ENCODE measurements around the gene ARRB1.

Gene ARRB1

DNA sequence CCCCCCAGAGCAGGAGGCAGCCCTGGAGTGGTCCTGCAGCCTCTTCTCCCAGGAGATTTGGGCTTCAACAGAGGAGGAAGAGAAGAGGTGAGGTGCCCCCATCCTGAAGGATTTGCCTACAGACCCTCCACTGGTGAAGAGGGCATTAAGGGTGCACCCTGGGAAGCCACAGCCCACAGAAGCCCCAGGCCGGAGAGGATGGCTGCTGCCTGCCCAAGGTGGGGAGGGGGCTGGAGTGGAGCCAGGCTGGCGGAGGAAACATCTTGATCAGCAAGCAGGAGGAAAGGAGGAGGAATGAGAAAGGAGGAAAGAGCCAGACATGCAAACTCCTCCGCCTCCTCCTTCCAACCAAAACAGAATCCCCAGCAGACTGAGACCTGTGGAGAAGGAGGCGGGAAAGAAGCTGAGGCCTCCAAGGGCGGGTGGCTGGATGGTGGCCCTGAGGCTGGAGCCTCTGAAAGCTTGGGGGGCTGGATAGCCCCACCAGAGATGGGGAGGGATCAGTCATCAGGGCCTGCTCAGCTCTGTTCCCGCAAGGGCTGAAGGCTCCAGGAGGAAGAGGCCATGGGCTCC lies 31.3 kb downstream of the ARRB1 start:
- Histone ChIP-seq H2BK5ac (ENCODE audit: low read length) (no peak overlapping the region), H3K27ac (replicated peaks; ENCODE audit: low read length) (no peak overlapping the region), H2AFZ (ENCODE audit: low read length) (no peak overlapping the region), H2BK120ac (ENCODE audit: low read depth, low read length) (no peak overlapping the region), H3K4me3 (ENCODE audit: low read length in 2 of 2) (no peak overlapping the region), H3K4me2 (ENCODE audit: insufficient read depth, low read length, poor library complexity, severe bottlenecking) (no peak overlapping the region), H3K14ac (ENCODE audit: low read length) (no peak overlapping the region), H3K79me1 (ENCODE audit: low read depth, low read length) (no peaks in the 10 kb centered on the region), H2BK15ac (ENCODE audit: low read length) (no peak overlapping the region), H4K91ac (ENCODE audit: low read depth, low read length, poor library complexity) (no peak overlapping the region), H3K9me3 (replicated peaks in 1 of 2; ENCODE audit: control insufficient read depth in 2 of 2, insufficient read depth in 1 of 2, low read depth in 1 of 2, low read length in 2 of 2) (no peaks in the 10 kb centered on the region), H3K9ac (ENCODE audit: low read depth, low read length, poor library complexity) (no peak overlapping the region), H3K27me3 (ENCODE audit: control insufficient read depth in 3 of 3, insufficient read depth in 3 of 3, low read depth in 1 of 3, low read length in 3 of 3) (peaks cover 0 to 2% (median 0%) of the 10 kb centered on the region in 3 experiments), H2AK5ac (ENCODE audit: low read depth, low read length) (no peak overlapping the region), H3K4ac (ENCODE audit: low read length) (no peak overlapping the region), H3K36me3 (replicated peaks in 1 of 2; ENCODE audit: control insufficient read depth in 2 of 2, insufficient read depth in 2 of 2, low read length in 2 of 2) (peaks cover 0 to 2% of the 10 kb centered on the region in 2 donors), H3K18ac (ENCODE audit: low read length) (peak overlapping the region; percentile 42), H3K23ac (ENCODE audit: low read depth, low read length, poor library complexity) (no peak overlapping the region), H4K8ac (ENCODE audit: low read depth, low read length) (no peak overlapping the region), H3K4me1 (ENCODE audit: control insufficient read depth in 2 of 2, insufficient read depth in 1 of 2, low read depth in 1 of 2, low read length in 2 of 2) (peaks cover 0 to 2% of the 10 kb centered on the region in 2 donors), H2BK12ac (ENCODE audit: low read length) (no peak overlapping the region)
- DNase-seq (ENCODE audit: low spot score) = no peak
- WGBS, 2 donors (ENCODE audit: extremely low coverage in 2 of 2, insufficient read length in 2 of 2, insufficient replicate concordance in 1 of 2) = no CpG with 5 or more reads among the region's 6 CpGs

DNA sequence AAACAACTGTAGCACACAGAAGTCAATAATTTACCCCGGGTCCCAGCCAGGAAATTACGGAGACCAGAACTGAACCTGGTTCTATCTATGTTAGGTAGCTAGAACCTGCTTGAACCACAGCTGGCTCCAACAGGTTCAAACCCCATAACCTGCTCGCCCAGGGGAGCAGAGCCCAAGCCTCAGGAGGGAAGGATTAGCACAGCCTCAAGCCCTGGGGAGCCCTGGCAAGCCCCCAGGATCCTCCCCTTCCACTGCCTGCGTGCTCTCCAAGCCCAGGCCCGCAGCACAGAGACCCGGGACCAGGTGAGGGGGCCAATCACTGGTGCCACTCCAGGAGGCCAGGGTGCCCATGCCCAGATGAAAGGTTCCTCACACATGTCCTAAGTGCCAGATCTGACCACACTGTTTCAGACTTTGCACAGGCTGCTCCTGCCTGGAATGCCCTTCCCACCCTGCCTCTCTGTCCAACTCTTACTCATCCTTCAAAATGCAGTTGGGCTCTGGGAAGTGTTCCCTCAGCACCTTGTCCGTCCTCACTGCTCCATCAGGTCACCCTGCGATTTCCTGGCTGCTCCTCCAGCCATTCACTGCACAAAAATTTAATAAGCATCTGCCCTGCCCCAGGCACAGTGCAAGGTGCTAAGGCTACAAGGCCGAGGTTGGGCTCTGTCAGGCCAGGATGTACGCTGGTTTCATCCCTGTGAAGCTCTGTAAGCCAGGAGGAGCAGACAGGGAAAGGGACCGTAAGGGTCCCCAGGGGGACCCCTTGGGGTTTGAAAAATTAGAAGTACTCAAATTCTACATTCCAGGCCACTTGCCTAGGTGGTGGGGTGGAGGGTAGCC lies 32.2 kb downstream of the ARRB1 start:
- peaks cover 0 to 2% (median 0%) of the 10 kb centered on the region in 3 experiments for H3K27me3 ChIP-seq (ENCODE audit: control insufficient read depth in 3 of 3, insufficient read depth in 3 of 3, low read depth in 1 of 3, low read length in 3 of 3)
- H3K18ac ChIP-seq (ENCODE audit: low read length) = no peak overlapping the region
- H3K27ac ChIP-seq (replicated peaks; ENCODE audit: low read length) = no peak overlapping the region
- H2BK12ac ChIP-seq (ENCODE audit: low read length) = no peak overlapping the region
- no peak overlapping the region for H3K4ac ChIP-seq (ENCODE audit: low read length)
- no peaks in the 10 kb centered on the region for H3K9me3 ChIP-seq (replicated peaks in 1 of 2; ENCODE audit: control insufficient read depth in 2 of 2, insufficient read depth in 1 of 2, low read depth in 1 of 2, low read length in 2 of 2)
- H3K14ac ChIP-seq (ENCODE audit: low read length) = no peak overlapping the region
- DNase-seq (ENCODE audit: low spot score) = no peak
- H2AFZ ChIP-seq (ENCODE audit: low read length) = no peak overlapping the region
- H2BK15ac ChIP-seq (ENCODE audit: low read length) = no peak overlapping the region
- no peak overlapping the region for H4K91ac ChIP-seq (ENCODE audit: low read depth, low read length, poor library complexity)
- no CpG with 5 or more reads among the region's 11 CpGs for WGBS, 2 donors (ENCODE audit: extremely low coverage in 2 of 2, insufficient read length in 2 of 2, insufficient replicate concordance in 1 of 2)
- H3K36me3 ChIP-seq (replicated peaks in 1 of 2; ENCODE audit: control insufficient read depth in 2 of 2, insufficient read depth in 2 of 2, low read length in 2 of 2) = peaks cover 0 to 2% of the 10 kb centered on the region in 2 donors
- H2AK5ac ChIP-seq (ENCODE audit: low read depth, low read length) = no peak overlapping the region
- H3K23ac ChIP-seq (ENCODE audit: low read depth, low read length, poor library complexity) = no peak overlapping the region
- no peaks in the 10 kb centered on the region for H3K79me1 ChIP-seq (ENCODE audit: low read depth, low read length)
- no peak overlapping the region for H2BK120ac ChIP-seq (ENCODE audit: low read depth, low read length)
- H3K9ac ChIP-seq (ENCODE audit: low read depth, low read length, poor library complexity) = no peak overlapping the region
- H2BK5ac ChIP-seq (ENCODE audit: low read length) = no peak overlapping the region
- H3K4me2 ChIP-seq (ENCODE audit: insufficient read depth, low read length, poor library complexity, severe bottlenecking) = no peak overlapping the region
- no peaks in the 10 kb centered on the region for H3K4me1 ChIP-seq (ENCODE audit: control insufficient read depth in 2 of 2, insufficient read depth in 1 of 2, low read depth in 1 of 2, low read length in 2 of 2)
- H4K8ac ChIP-seq (ENCODE audit: low read depth, low read length) = no peak overlapping the region
- no peak overlapping the region for H3K4me3 ChIP-seq (ENCODE audit: low read length in 2 of 2)

DNA sequence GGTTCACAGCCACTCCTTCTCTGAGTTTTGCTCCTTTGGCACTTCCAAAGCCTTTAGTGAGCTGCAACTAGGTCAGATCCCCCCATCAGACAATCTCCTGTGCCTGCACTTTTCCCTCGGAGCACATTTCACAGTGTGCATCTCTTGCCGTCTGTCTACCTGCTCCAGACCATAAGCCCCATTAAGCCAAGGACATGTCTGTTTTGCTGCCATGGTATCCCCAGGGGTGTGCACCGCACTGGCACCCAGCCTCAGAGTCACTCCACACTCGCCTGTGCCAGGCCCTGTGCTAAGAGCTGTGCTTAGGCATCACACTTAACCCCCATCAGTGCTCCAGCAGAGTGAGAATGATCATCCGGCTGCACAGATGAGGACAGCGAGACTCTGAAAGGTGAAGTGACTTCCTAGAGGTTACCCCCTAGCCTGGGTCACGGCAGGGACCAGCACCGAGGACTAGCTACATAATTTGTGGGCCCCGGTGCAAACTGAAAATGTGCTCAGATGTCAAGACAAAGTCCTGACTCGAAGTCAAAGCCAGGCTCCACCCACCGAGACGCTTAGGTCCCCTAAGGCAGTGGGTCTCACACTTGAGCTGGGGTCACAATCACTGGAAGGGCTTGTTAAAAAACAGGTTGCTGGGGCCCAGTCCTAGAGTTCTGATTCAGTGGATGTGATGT lies 33.9 kb downstream of the ARRB1 start:
- WGBS, 2 donors (ENCODE audit: extremely low coverage in 2 of 2, insufficient read length in 2 of 2, insufficient replicate concordance in 1 of 2) = no CpG with 5 or more reads among the region's 12 CpGs
- no peak overlapping the region for H3K27ac ChIP-seq (replicated peaks; ENCODE audit: low read length)
- H3K9ac ChIP-seq (ENCODE audit: low read depth, low read length, poor library complexity) = peak overlapping the region; percentile 66
- no peak overlapping the region for H2AFZ ChIP-seq (ENCODE audit: low read length)
- H3K18ac ChIP-seq (ENCODE audit: low read length) = no peak overlapping the region
- H2BK12ac ChIP-seq (ENCODE audit: low read length) = no peak overlapping the region
- H3K36me3 ChIP-seq (replicated peaks in 1 of 2; ENCODE audit: control insufficient read depth in 2 of 2, insufficient read depth in 2 of 2, low read length in 2 of 2) = peaks cover 0 to 2% of the 10 kb centered on the region in 2 donors
- H2BK120ac ChIP-seq (ENCODE audit: low read depth, low read length) = no peak overlapping the region
- H3K27me3 ChIP-seq (ENCODE audit: control insufficient read depth in 3 of 3, insufficient read depth in 3 of 3, low read depth in 1 of 3, low read length in 3 of 3) = peaks cover 0 to 2% (median 0%) of the 10 kb centered on the region in 3 experiments
- H3K9me3 ChIP-seq (replicated peaks in 1 of 2; ENCODE audit: control insufficient read depth in 2 of 2, insufficient read depth in 1 of 2, low read depth in 1 of 2, low read length in 2 of 2) = peaks cover 0 to under 1% of the 10 kb centered on the region in 2 donors
- no peak overlapping the region for H4K8ac ChIP-seq (ENCODE audit: low read depth, low read length)
- H2BK15ac ChIP-seq (ENCODE audit: low read length) = no peak overlapping the region
- no peak overlapping the region for H2BK5ac ChIP-seq (ENCODE audit: low read length)
- no peak for DNase-seq (ENCODE audit: low spot score)
- H3K4me3 ChIP-seq (ENCODE audit: low read length in 2 of 2) = no peak overlapping the region
- H3K14ac ChIP-seq (ENCODE audit: low read length) = no peak overlapping the region
- H2AK5ac ChIP-seq (ENCODE audit: low read depth, low read length) = no peak overlapping the region
- no peaks in the 10 kb centered on the region for H3K79me1 ChIP-seq (ENCODE audit: low read depth, low read length)
- no peak overlapping the region for H4K91ac ChIP-seq (ENCODE audit: low read depth, low read length, poor library complexity)
- no peak overlapping the region for H3K23ac ChIP-seq (ENCODE audit: low read depth, low read length, poor library complexity)
- no peak overlapping the region for H3K4ac ChIP-seq (ENCODE audit: low read length)
- peaks cover 2% of the 10 kb centered on the region in 2 donors for H3K4me1 ChIP-seq (ENCODE audit: control insufficient read depth in 2 of 2, insufficient read depth in 1 of 2, low read depth in 1 of 2, low read length in 2 of 2)
- no peak overlapping the region for H3K4me2 ChIP-seq (ENCODE audit: insufficient read depth, low read length, poor library complexity, severe bottlenecking)

DNA sequence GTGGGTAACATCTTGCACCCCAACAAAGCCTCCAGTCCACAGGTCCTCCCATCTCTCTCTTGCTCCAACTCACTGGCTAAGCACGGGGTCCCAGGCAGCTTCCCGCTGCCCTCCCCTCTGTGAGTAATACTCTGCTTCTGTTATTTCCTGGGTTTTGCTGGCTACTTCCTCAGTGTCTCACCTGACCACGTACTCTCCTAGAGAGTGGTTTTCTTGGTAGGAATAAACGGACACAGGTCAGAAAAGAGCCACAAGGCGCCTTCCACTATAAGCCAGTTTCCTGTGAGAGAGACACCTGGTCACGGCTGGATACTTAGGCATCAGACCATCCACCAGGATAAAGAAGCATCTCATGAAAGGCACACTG lies 36.0 kb downstream of the ARRB1 start:
- WGBS, 2 donors (ENCODE audit: extremely low coverage in 2 of 2, insufficient read length in 2 of 2, insufficient replicate concordance in 1 of 2) = no CpG with 5 or more reads among the region's 6 CpGs
- no peaks in the 10 kb centered on the region for H3K36me3 ChIP-seq (replicated peaks in 1 of 2; ENCODE audit: control insufficient read depth in 2 of 2, insufficient read depth in 2 of 2, low read length in 2 of 2)

More for the DNA sequence above, 36.0 kb downstream of the ARRB1 start:
- no peak overlapping the region for H2AK5ac ChIP-seq (ENCODE audit: low read depth, low read length)
- H3K18ac ChIP-seq (ENCODE audit: low read length) = no peak overlapping the region
- H3K27me3 ChIP-seq (ENCODE audit: control insufficient read depth in 3 of 3, insufficient read depth in 3 of 3, low read depth in 1 of 3, low read length in 3 of 3) = no peaks in the 10 kb centered on the region
- H4K8ac ChIP-seq (ENCODE audit: low read depth, low read length) = no peak overlapping the region
- no peaks in the 10 kb centered on the region for H3K79me1 ChIP-seq (ENCODE audit: low read depth, low read length)
- H2BK12ac ChIP-seq (ENCODE audit: low read length) = no peak overlapping the region
- peaks cover 0 to 2% of the 10 kb centered on the region in 2 donors for H3K9me3 ChIP-seq (replicated peaks in 1 of 2; ENCODE audit: control insufficient read depth in 2 of 2, insufficient read depth in 1 of 2, low read depth in 1 of 2, low read length in 2 of 2)
- H3K4me2 ChIP-seq (ENCODE audit: insufficient read depth, low read length, poor library complexity, severe bottlenecking) = no peak overlapping the region
- no peak overlapping the region for H2AFZ ChIP-seq (ENCODE audit: low read length)
- no peak overlapping the region for H3K27ac ChIP-seq (replicated peaks; ENCODE audit: low read length)
- H3K9ac ChIP-seq (ENCODE audit: low read depth, low read length, poor library complexity) = no peak overlapping the region
- no peak overlapping the region for H2BK15ac ChIP-seq (ENCODE audit: low read length)
- peaks cover 9 to 10% of the 10 kb centered on the region in 2 donors for H3K4me1 ChIP-seq (ENCODE audit: control insufficient read depth in 2 of 2, insufficient read depth in 1 of 2, low read depth in 1 of 2, low read length in 2 of 2)
- H2BK120ac ChIP-seq (ENCODE audit: low read depth, low read length) = no peak overlapping the region
- H2BK5ac ChIP-seq (ENCODE audit: low read length) = no peak overlapping the region
- no peak overlapping the region for H4K91ac ChIP-seq (ENCODE audit: low read depth, low read length, poor library complexity)
- no peak overlapping the region for H3K4me3 ChIP-seq (ENCODE audit: low read length in 2 of 2)
- H3K23ac ChIP-seq (ENCODE audit: low read depth, low read length, poor library complexity) = no peak overlapping the region
- no peak for DNase-seq (ENCODE audit: low spot score)
- no peak overlapping the region for H3K14ac ChIP-seq (ENCODE audit: low read length)
- H3K4ac ChIP-seq (ENCODE audit: low read length) = no peak overlapping the region

All from neuronal stem cell (in vitro differentiated cells).